Lung microvascular endothelial cell (primary cell): ENCODE data around the gene SKP2. TPM values are rescaled to one million over a fixed set of nuclear protein-coding genes. Genes with fewer than 3 reads are reported as not detected.
"Not testable (repeated sequence)": the region's sequence is repeated elsewhere in the genome, so short reads cannot be mapped to it uniquely, and the experiment has no call there.

Experiments used
- DNase-seq, 2 donors: peaks; one replicate each; pipeline versions ENCODE4 v3.0.0 to v3.0.0-alpha.2; 2010; ENCODE audit warnings: low read depth in 2 of 2
- total RNA-seq: library from RNA; depleted of rRNA; stranded (reverse); fragments of >200 nt; gene quantifications from 2 replicates; pipeline ENCODE4 v1.2.1, GENCODE V29; 2014

The SKP2 gene
- total RNA-seq, 1 donor from 2014 or later = 9.7 TPM

DNA sequence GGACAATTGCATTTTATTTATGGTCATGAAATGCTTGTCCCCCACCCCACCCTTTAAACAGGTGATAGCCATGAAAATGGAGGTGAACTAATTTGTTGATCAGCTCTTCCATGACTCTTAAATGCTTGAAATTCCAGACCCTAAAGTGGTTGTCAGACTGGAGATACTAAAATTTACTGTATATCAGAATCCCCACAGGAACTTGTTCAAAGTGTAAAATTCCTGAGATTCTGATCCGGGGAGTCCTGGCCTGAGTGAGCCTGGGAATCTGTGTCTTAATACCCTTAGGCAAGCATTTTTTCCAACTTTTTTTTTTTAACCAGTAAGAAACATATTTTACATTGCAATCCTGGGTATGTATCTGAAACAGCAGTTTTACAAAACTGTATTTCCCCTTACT, 4.7 kb downstream of the SKP2 start:
- no peak for DNase-seq

DNA sequence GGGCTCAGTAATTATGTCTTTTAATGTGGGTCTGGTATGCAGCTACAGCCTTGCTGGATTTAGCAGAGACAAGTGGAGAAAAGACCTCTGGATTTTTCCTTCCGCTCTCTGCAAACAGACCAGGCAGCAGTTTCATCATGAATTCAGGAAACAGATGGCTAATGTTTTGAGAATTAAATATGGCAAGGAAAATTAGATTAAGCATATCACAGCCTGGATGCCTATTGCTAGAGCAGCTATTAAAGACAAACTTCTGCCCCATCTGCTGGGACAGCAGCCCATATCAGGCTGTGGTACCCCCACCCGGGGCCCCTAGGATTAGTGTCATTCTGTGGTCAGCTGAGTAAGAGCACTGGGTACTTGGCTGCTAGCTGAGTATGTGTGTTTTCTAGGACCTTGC, 6.2 kb downstream of the SKP2 start:
- DNase-seq = peak; percentile 7 to 39

DNA sequence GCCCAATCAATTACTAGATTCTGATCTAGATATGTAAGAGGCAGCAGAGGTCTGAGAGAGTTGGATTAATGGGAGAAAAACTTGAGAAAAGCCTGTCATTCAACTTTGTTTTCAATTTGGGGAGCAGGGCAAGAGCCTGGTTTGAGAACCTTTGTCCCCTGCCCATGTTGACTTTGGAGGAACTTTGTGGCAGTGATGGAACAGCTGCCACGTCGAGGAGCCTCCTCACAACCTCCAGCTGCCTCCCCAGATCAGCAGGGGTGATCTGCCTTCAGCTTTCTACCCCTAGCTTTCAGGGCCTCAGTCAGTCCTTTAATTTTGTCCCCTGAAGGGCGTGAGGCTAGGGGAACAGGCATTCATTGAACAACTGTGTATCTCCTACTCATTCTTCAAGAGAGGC, 8.7 kb downstream of the SKP2 start:
- no peak for DNase-seq

DNA sequence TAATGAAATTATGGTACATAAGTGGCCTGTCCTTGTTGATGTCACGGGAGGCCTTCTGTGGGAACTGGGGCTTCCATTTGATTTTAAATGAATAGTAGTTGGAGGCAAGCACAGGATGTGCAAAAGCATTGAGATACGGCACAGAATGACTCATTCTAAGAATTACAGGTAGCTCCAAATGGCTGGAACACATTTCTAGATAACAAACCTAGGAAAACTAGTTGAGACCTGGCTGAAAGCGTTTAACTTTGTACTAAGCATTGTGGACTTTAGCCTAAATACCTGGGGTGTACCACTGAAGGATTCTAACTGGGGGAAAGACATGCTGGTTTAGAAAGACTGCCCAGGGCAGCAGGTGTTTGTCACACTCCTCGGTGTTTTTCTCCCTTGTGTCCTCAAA, 9.4 kb downstream of the SKP2 start:
- DNase-seq = no peak

DNA sequence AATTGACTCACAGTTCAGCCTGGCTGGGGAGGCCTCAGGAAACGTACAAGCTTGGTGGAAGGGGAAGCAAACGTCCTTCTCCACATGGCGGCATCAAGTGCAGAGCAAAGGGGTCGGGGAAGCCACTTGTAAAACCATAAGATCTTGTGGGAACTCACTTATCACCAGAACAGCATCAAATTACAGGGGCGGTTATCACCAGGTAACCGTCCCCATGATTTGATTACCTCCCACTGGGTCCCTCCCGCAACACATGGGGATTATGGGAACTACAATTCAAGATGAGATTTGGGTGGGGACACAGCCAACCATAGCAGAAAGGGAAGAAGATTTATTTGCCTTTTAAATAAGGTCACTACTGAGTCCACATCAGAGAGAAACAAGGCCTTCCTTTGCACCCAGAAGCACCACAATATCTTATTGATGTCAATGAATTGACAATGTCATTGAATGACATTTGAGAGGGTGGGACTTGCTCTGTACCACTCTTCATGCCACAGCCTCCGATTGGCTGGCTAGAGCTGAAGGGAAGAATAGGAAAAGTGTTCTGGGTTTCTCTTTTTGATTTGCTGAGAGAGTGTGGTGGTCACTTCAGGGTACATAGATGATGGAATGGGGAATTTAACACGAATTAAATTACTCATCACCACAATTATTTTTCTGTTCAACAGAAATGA, 11.0 kb downstream of the SKP2 start:
- DNase-seq = no peak

DNA sequence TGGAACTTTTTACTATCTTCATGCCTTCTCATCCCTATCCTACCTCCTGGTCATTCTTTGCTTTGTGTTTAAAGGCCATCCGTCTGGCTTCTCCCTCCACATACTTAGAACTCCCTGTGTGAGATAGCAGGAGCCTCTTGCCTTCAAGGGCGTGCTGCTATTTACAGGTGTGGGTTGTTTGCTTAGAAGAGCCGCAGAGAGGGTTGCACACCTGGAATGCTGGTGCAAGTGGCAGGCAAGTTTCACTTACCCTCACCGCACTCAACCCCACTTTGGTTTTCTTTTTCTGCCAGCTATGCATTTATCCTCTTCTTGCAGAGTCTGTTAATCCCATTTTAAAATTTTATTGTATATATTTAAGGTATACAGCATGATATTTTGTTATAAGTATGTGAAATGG, 12.6 kb downstream of the SKP2 start:
- DNase-seq = no peak

DNA sequence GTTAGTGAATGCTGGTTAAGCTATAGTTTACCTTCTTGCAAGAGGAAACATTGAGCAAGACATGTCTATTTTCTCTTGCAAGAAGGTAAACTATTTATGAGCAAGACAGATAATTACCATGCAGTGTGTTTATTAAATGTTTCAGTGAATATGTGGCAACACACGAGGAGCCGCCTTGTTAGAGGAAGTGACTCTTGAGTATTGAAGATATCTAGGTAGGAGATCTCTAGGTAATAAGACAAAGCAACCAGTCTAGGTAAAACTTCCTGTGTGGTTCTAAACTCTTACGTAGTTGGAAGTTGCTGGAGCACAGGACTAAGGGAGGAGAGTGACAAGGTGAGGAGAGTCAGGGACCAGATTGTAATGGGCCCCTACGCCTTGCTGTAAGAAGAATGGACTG, 16.8 kb downstream of the SKP2 start:
- no peak for DNase-seq

DNA sequence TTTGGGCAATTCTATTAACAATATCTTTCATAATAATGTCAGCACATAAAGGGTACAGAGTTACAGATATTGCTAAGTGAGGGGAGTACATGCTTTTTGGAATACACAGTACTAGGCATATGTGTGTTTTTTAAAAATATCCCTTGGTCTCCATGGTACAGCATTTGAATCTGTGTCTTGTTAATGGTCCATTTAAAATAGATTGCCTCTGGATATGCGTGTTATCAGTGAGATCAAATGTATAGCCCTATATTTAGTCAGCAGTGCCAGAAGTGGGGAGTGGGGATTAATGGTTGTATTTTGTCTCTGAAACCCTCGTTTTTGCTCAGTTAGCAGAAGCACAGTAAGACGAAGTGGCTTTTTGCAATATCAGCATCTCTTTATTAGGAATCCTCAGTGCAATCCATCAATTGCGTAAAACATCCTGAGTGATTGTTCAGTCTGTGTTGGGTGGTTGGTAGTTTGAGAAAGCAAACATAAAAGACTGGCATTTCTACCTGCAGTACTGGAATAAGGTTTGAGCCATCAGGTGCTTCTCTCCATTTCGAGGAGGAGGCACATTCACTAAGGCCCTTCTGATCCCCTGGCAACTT, 19.0 kb downstream of the SKP2 start:
- DNase-seq = no peak

DNA sequence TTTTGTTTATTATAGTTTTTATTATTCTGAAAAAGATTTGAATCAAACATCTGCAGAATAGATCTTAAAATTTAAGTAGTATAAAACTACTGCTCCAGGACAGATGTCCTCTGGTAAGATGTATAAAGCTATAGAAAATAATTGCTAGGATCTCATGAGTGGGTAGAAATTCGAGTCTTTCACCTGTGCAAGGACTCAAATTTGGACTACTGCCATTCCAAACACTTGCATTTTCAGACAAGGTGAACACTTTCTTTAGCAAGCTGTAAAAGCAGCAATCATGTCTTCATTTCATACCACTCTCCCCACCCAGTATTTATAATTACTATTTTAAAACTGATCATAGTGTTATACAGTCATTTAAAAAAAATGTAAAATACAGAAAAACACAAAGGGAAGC, 20.7 kb downstream of the SKP2 start:
- DNase-seq = no peak

DNA sequence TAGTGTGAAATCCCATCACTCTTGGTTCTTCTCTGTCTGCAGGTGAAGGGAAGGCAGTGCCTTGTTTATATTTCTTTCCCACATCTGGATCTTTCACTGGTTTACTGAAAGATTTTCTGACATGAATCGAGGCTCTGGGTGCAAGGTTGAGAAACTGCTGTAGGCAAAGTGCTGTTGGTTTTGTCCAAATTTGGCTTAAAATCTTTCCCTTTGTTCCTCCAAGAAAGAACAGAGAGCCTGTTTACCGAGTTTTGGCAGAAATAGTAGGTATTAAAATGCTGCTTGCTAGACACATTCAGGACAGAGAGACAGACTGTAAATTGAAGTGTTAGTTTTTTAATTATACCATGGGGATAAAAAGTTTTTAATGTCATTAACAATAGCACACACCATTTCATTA, 21.5 kb downstream of the SKP2 start:
- DNase-seq = no peak

DNA sequence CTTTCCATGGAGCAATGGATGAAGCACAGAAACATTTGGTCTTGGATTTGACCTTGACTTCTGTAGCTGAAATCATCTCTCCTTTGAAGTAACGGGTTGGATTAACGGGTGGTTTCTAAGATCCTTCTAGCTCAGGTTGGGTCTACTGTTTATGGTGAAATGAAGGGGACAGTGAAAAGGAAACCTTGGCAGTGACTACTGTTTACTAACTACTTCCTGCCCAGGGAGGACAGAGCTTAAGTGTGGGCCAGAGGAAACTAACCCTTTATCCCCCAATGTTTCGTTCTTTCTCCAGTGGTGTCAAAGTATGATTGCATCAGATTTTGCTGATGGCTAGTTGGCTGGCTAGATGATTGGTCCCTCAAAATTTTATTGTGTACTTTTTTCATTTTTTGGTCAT, 22.2 kb downstream of the SKP2 start:
- DNase-seq = peak in 1 of 2 donors; percentile 35

DNA sequence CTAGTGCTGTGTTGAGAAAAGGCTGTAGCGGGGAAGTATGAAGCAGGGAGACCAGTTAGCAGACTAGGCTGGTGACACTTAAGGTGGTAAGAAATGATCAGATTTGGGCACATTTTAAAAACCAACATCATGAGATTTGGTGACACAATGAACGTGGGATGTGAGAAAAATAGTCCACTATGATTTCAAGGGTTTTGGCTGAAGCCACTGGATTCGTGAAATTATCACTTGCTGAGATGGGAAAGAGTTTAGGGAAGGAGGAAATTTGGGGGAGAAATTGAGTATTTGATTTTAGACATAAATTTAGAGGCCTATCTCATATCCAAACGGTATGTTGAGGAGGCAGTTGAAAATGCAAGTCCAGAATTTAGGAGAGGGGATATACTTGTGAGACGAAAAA, 23.1 kb downstream of the SKP2 start:
- DNase-seq = no peak

DNA sequence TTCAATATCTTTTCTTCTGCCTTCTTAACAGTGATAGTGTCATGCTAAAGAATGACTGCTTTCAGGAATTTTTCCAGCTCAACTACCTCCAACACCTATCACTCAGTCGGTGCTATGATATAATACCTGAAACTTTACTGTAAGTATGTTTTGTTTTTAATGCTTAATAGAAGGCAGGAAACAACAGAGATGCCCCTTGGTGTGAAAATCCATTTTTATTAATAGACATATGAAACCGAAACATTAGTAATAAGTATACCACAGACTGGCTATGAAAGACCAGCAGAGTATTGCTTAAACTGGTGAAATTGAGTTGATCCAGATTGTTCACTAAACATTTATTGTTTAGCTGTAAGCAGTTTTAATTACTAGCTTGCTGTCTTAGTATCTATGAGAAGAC, 25.2 kb downstream of the SKP2 start:
- DNase-seq = no peak

DNA sequence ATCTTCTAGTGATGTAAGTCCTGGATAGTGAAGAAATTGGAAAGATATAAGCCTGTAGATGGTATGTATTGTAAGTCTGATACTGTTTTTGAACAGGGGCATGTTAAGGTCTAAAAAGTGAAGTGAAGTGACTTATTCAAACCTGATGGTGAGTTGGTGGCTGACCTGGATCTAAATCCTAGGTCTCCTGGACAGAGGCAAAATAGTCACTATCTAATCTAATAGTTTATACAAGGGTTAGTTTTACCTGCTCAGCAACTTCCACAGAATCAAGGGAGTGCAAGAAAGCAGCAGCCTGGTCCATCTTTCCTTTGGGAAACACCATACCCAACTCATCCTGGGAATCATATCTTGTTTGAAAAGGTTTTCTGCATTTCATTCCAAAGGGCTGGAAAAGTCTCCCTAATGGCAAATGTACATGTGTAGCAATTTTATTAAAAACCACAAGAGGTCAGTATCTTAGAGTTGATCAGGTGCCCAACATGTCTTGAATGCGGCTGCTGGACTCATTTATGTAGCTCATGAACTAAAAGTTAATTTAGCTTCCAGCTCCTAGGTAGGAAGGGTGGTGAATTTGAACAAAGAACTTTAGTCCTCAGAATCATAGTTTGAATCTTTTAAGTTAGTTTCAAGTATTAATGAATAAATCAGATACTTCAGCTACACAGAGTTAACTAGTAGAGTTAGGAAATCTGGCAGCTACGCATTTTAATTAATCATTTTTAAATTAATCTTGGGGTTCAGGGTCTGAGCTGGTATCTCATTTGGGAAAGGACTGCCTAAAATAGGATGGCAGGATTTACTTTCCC, 26.0 kb downstream of the SKP2 start:
- DNase-seq = peak; percentile 67 to 70

DNA sequence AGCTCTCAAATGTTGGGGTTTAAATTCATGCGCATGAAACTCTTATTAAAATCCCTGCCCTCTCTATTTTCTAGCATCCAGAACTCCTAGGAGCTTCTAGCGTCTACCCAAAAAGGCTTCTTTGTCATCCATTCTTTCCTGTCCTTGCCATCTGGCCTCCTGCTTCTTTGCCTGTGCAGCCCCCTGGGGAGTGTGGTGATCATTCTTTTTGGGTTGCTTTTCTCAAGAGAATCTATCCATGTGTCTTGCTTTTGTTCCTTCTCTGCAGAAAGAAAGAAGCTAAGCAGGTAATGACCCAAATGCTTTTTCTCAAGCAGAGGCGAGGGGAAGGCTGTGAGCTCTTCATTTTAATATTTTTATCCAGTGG, 26.6 kb downstream of the SKP2 start:
- no peak for DNase-seq

DNA sequence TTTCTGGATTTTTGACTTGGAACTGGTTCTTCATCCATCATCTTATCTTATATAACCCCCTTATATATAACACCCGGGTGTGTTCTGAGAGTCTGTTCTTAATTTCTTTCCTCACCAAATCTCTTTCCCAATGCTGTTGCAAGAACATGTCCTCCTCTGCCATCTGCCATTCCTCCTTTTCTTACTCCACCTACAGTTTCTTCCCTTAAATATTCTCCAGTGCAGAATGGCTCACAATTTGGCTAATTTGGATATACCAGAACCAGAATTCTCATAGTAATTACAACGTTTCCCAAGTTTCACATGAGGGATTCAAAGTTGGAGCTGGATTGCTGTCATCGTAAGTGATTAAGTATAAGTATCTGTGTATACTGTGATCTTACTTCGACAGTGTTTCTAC, 28.0 kb downstream of the SKP2 start:
- DNase-seq = no peak

DNA sequence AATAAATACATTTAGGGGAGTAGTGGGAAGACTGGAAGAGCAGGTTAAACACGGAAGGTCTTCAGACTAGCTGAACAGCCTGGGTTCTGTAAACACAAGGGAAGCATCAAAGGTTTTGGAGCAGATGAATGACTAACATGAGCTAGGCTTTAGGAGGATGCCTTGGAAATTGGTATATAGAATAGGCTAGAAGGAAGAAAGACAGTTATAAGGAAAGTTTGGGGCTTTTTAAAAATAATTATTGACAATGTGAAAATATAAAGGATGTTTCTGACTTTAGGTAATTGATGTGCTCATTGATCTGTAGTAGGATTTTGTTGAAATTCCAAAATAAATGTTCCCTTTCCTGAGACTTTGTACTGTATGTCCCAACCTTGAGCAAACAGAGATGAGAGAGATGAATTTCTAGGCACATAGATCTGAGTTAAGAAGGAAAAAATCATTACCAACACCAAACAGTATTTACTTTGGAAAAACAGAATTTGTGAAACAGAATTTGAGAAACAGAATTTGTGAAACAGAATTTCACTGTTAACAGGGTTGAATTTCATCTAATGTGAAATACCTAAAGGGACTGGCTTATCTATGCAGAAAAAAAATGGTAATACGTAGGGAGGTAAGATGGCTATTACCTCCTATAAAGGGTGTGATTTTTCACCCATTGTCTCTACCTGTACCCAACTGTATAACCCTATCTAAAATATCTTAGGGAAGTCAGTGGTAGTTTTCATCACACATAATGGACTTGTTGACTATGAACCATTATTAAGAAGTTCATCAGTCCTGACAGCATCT, 28.8 kb downstream of the SKP2 start:
- DNase-seq = no peak

DNA sequence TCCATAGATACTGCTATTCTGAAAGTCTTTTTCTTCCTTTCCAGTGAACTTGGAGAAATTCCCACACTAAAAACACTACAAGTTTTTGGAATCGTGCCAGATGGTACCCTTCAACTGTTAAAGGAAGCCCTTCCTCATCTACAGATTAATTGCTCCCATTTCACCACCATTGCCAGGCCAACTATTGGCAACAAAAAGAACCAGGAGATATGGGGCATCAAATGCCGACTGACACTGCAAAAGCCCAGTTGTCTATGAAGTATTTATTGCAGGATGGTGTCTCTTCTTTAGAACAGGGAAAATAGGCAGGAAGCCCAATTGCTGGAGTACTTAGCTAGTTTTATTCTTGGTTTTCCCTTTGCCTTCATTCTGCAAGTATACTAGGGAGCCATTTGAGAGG, 29.9 kb downstream of the SKP2 start:
- DNase-seq = no peak

DNA sequence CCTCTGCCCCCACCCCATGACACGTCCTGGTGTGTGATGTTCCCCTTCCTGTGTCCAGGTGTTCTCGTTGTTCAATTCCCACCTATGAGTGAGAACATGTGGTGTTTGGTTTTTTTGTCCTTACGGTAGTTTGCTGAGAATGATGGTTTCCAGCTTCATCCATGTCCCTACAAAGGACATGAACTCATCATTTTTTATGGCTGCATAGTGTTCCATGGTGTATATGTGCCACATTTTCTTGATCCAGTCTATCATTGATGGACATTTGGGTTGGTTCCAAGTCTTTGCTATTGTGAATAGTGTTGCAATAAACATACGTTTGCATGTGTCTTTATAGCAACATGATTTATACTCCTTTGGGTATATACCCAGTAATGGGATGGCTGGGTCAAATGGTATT, 32.5 kb downstream of the SKP2 start:
- DNase-seq = not testable (repeated sequence)

DNA sequence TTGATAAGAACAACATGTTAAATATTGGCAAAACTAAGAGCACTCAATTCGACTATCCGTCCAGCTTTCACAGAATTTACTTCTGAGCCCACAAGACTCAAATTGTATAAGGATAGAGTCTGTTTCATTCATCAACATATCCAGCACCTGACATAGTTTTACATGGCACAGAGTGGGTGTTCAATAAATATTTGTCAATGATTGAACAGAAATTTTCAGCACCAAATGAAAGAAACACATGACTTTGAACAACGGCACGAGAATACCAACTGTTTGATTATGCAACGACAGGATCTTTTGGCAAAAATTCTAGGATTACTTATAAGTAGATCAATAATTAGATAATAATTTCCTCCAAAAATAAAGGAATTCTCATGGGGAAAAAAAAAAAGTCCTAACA, 41.8 kb downstream of the SKP2 start:
- no peak for DNase-seq

DNA sequence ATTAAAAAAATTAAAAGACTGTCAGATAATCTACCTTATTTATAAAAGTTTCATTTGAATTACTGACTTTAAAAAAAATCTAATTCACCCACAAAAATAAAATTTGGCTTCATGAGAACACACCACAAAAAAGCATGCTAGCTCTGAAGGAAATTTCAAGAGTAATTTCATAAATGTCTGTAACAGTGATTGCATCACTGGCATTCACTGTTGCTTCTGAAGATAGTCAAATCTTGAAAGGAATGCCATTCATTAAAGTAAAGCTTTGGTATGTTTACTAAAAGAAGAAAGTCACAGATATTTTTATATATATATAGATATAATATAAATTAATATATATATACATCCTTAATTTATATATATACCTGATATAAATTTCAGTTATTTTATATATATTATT, 46.4 kb downstream of the SKP2 start:
- no peak for DNase-seq

DNA sequence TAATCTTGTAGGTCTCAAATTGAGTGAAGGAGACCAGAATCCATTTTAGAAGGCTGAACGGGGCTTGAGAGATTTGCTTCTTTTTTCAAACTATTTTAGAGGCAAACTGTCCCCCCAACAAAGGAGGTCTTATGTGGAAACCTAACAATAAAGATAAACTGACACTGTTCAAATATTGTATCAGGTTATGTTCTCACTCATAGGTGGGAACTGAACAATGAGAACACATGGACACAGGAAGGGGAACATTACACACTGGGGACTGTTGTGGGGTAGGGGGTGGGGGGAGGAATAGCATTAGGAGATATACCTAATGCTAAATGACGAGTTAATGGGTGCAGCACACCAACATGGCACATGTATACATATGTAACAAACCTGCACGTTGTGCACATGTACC, 46.9 kb downstream of the SKP2 start:
- not testable (repeated sequence) for DNase-seq
